HS-5 (cell line): ENCODE measurements around the gene FGFR3.

ENCODE experiments used
- DNase-seq: peaks from one replicate; pipeline ENCODE4 v3.0.0-alpha.2; 2012; ENCODE audit warnings: low read depth

Gene FGFR3

DNA sequence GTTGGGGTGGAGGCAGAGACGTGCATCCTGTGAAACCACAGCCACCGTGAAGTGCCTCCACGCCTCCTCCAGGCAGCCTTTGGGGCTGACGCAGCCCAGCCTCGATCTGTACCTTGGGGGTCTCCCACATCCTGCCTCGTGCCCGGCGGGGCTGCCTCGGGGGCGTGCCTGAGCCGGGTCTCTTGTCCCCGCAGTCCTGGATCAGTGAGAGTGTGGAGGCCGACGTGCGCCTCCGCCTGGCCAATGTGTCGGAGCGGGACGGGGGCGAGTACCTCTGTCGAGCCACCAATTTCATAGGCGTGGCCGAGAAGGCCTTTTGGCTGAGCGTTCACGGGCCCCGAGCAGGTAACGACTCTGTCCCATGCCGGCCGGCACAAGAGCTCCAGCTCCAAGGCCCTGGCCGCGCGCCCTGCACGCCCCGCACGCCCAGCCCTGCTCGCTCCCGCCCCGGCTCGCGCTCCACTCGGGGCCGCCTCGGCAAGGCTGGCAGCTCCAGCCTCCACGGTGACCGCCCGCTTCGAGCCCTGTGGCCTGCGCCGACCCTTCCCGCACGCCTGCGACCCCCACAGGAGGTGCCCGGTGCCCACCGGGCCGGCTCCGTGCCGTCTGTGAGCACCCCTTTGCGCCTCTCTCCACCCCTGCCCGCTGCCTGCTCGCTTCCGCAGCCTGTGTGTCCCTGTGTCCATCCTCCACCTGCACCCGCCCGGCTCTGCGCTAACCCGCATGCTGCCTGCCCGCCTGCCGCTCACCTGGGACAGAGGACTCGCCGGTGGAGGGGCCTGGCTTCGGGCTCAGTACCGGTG lies 9.8 kb downstream of the FGFR3 start:
- DNase-seq, result no peak

DNA sequence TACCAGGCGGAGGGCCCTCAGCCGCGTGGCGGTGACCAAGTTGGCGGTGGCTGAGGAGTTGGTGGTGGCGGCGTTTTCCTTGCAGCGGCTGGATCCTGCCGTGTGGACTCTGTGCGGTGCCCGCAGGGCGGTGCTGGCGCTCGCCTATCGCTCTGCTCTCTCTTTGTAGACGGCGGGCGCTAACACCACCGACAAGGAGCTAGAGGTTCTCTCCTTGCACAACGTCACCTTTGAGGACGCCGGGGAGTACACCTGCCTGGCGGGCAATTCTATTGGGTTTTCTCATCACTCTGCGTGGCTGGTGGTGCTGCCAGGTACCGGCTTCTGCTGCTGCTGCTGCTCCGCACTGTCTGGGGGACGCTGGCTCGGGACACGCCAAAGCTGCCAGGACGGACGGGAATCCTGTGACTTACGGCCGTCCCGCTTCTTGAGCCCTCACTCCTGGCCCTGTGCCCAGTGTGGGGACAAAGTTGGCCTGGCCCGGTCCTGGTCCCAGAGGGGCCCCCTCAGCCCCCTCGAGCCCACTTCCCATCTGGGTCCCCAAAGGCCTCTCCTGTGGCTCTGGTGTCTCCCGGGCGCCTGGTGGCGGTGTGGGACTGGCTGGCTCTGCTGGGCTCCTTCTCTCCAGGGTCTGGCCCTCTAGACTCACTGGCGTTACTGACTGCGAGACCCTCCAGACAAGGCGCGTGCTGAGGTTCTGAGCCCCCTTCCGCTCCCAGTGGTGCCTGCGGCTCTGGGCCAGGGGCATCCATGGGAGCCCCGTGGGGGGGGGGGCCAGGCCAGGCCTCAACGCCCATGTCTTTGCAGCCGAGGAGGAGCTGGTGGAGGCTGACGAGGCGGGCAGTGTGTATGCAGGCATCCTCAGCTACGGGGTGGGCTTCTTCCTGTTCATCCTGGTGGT lies 10.7 kb downstream of the FGFR3 start:
- DNase-seq, result no peak

DNA sequence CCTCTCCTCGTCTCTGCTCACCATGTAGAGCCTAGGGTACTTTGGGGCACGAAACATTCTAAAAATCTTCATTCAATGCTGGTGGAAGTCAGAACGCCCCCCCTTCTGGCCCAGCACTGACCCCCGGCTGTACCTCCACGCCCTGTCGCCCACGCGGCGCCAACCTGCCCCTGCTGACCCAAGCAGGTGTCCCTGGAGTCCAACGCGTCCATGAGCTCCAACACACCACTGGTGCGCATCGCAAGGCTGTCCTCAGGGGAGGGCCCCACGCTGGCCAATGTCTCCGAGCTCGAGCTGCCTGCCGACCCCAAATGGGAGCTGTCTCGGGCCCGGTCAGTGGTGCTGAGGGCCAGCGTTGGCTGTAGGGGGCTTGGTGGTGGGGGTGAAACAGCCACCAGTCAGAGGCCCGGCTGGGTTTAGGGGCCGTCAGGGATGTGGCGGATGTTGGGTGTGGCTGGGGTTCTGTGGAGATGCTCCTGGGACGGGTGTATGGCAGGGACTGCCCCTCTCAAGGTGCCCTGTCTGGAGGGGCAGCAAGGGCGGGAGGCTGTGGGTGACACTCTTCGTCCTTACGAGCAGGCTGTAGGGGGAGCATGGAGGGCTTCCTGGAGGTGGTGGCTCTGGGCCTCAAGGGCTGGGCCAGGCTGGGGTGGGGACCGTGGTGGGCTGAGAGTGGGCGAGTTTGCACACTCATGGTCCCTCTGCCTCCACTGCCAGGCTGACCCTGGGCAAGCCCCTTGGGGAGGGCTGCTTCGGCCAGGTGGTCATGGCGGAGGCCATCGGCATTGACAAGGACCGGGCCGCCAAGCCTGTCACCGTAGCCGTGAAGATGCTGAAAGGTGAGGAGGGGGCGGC lies 11.8 kb downstream of the FGFR3 start:
- DNase-seq, result no peak

DNA sequence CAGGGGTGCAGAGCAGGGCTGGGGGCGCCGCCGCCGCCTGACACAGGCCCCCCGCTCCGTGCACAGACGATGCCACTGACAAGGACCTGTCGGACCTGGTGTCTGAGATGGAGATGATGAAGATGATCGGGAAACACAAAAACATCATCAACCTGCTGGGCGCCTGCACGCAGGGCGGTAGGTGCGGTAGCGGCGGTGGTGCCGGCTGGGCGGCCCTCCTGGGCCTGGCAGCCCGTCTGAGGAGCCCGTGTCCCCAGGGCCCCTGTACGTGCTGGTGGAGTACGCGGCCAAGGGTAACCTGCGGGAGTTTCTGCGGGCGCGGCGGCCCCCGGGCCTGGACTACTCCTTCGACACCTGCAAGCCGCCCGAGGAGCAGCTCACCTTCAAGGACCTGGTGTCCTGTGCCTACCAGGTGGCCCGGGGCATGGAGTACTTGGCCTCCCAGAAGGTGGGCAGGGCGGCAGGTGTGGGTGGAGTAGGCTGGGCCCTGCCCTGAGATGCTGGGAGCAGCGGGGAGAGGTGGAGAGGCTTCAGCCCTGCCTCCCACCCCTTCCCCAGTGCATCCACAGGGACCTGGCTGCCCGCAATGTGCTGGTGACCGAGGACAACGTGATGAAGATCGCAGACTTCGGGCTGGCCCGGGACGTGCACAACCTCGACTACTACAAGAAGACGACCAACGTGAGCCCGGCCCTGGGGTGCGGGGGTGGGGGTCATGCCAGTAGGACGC lies 12.6 kb downstream of the FGFR3 start:
- no peak for DNase-seq

DNA sequence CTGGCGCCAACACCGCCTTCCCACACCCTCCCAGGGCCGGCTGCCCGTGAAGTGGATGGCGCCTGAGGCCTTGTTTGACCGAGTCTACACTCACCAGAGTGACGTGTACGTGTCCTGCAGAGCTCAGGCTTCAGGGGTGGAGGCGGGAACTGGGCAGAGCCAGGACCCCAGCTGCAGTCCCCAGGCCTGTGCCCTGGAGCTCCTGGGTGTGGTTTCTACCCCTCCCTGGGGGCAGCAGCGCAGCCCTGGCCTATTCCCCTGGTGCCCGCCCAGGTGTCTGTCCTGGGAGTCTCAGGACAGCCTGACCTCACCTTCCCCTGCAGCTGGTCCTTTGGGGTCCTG lies 13.1 kb downstream of the FGFR3 start:
- no peak for DNase-seq

DNA sequence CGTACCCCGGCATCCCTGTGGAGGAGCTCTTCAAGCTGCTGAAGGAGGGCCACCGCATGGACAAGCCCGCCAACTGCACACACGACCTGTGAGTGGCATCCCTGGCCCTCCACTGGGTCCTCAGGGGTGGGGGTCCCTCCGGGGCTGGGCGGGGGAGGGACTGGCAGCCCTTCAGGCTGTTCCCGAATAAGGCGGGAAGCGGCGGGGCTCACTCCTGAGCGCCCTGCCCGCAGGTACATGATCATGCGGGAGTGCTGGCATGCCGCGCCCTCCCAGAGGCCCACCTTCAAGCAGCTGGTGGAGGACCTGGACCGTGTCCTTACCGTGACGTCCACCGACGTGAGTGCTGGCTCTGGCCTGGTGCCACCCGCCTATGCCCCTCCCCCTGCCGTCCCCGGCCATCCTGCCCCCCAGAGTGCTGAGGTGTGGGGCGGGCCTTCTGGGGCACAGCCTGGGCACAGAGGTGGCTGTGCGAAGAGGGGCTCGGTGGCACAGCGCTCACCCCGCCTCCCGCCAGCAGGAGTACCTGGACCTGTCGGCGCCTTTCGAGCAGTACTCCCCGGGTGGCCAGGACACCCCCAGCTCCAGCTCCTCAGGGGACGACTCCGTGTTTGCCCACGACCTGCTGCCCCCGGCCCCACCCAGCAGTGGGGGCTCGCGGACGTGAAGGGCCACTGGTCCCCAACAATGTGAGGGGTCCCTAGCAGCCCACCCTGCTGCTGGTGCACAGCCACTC lies 13.7 kb downstream of the FGFR3 start:
- no peak for DNase-seq

DNA sequence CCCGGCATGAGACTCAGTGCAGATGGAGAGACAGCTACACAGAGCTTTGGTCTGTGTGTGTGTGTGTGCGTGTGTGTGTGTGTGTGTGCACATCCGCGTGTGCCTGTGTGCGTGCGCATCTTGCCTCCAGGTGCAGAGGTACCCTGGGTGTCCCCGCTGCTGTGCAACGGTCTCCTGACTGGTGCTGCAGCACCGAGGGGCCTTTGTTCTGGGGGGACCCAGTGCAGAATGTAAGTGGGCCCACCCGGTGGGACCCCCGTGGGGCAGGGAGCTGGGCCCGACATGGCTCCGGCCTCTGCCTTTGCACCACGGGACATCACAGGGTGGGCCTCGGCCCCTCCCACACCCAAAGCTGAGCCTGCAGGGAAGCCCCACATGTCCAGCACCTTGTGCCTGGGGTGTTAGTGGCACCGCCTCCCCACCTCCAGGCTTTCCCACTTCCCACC lies 14.3 kb downstream of the FGFR3 start:
- DNase-seq, result no peak

DNA sequence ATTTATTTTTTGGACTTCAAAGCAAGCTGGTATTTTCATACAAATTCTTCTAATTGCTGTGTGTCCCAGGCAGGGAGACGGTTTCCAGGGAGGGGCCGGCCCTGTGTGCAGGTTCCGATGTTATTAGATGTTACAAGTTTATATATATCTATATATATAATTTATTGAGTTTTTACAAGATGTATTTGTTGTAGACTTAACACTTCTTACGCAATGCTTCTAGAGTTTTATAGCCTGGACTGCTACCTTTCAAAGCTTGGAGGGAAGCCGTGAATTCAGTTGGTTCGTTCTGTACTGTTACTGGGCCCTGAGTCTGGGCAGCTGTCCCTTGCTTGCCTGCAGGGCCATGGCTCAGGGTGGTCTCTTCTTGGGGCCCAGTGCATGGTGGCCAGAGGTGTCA lies 15.3 kb downstream of the FGFR3 start:
- DNase-seq, result no peak

DNA sequence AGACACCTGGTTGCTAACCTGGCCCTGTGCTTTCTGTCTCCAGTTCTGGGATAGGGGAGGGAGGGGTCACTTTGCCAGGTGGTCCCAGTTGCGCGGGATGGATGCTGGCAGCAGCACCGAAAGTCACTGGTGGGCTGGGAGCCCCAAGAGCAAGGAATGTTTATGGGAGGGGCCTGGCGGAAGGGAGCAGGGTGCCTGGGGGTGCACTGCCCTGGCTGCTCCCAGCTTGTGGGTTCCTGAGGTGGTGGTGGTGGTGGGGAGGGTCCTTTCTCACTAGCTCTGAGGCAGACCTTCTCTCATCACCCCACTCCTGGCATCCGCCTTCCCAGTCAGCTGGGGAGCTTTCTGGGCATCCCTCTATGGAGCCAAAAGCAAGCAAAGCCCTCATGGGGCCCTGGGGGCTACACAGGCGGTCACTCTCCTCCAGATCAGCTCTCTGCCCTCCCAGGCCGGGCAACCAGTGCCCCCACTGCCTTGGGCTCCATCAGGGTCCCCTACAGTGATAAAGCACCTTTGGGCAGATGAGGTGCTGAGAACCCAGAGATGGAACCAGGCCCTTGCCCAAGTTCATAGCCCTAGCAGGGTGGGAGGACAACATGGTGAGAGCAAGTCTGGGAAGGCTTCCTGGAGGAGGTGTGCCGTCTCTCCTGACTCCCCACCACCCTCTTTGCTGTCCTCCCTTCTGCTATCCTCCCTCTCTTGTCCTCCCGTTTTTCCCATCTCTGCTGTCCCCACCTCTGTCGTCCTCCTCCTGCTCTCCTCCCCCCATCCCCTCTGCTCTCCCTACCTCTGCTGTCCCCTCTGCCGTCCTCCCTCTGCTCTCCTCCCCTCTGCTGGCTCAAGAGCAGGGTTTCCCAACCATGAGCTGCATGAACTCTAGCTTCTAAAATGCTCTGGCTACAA lies 16.0 kb downstream of the FGFR3 start:
- no peak for DNase-seq

DNA sequence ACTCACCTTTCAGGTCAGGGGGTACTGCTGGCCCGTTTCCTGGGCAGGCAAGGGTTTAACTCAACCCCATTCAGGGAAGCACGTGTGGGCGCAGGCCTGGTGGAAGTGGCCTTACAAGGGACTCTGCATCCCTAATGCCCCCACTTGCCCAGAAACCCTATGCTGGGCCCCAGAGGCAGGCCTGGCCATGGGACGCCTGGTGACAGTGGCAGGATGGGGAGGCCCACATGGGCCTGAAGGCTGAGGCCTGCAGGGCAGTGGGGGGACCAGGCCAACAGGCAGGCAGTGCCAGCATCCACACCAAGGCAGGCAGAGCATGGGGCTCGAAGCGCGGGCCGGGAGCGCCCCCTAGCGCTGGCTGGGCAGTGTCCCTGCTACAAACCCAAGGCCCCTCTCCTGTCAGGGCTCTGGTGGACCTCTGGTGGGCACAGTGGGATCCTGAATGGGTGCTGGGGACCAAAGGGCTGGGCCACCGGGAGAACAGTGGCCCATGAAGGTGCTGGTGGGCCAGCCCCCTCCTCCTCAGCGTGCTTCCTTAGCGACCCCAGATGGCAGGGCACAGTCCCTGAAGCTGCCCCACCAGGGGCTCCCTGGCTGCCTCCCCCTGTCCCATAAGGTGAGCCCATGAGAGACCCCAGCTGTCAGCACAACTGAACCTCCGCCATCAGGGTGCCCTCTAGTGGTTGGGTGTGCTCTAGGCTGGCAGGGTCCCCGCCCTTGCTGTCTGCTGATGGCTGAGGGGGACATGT lies 16.8 kb downstream of the FGFR3 start:
- no peak for DNase-seq

DNA sequence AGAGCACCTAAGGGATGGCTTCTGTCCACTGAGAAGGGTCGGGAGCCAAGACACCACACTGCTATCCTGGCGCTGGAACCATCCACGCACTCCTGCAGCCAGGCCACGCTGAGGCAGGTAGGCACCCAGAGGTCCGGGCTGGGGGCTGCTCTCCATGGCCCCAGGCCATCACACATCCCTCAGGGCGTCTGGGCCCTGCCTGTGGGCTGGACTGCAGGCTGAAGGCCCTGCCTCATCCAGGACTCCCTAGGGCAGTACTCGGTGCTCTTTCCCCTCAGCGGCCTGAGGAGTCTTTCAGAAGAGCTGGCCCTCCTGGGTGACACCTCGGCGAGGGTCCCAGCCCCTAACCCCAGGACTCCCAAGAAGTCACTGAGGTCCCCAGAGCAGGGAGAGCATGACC lies 17.7 kb downstream of the FGFR3 start:
- DNase-seq, result no peak

DNA sequence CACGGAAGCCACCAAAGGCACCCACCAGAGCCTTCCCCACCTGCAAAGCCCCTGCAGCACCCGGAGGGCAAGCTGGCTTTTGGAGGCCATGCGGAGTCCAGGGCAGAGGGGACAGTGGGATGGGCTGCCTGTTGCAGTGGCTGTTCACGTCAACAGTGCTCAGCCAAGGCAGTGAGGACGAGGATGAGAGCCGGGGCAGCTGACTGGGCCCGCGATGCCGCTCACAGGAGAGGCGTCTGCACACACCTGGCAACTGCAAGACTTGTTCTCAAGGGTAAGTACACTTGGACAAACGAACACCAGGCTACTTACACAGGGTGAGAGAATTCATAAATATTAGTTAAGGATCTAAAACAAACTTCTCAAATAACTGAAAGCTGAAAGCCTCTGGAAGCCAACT lies 19.6 kb downstream of the FGFR3 start:
- no peak for DNase-seq

DNA sequence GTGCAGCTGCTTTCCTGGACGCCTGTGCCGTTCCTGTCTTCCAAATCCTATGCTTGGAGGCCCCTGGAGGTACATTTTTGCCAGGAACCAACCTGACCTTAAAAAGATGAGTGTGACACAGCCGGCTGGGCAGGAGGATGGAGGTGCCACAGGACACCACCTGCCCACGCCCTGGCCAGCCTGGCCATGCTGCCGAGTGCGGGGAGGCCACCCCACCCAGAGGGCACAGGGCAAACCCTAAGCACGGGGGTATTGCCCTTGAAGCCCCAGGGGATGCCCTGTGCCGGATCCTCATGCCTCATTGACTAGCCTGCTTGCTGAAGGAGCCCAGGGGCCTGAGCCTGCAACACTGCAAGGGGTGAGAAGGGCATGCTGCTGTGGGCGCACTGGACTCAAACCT lies 20.1 kb downstream of the FGFR3 start:
- DNase-seq, result no peak

DNA sequence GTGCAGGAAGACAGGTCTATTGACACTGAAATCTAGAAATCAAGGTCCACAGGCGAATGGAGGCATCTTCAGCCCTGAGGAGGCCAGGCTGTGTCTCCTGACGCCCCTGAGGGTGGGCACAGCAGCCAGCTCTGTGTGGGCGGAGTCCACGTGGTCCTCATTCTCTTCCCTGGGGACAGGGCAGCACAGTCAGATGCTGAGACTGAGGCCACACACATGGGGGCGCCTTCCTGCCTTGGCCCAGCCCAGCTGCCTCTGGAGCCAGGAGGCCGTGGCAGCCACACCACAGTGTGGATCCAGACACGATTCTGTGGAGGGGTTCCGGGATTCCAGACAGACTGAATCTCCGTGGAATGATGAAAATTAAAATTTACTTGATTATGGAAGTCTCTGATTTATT lies 20.8 kb downstream of the FGFR3 start:
- no peak for DNase-seq

DNA sequence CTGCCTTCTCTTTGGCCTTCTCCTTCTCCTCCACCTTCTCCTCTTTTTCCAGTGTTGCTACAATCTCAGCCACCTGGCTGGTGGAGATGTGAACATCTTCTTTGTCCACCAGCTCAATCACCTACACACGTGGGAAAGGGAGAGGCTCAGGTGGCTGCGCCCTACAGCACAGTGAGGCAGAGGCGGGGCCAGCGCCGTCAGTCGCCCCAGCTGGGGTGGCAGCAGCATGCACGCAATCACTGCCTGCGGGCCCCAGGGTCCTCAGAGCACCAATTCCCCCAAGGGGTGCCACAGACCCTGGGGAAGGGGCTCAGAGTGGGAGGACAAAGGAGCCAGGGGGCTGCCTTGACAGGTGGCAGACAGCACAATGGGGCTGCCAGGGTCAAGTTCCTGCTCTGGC lies 21.4 kb downstream of the FGFR3 start:
- no peak for DNase-seq

DNA sequence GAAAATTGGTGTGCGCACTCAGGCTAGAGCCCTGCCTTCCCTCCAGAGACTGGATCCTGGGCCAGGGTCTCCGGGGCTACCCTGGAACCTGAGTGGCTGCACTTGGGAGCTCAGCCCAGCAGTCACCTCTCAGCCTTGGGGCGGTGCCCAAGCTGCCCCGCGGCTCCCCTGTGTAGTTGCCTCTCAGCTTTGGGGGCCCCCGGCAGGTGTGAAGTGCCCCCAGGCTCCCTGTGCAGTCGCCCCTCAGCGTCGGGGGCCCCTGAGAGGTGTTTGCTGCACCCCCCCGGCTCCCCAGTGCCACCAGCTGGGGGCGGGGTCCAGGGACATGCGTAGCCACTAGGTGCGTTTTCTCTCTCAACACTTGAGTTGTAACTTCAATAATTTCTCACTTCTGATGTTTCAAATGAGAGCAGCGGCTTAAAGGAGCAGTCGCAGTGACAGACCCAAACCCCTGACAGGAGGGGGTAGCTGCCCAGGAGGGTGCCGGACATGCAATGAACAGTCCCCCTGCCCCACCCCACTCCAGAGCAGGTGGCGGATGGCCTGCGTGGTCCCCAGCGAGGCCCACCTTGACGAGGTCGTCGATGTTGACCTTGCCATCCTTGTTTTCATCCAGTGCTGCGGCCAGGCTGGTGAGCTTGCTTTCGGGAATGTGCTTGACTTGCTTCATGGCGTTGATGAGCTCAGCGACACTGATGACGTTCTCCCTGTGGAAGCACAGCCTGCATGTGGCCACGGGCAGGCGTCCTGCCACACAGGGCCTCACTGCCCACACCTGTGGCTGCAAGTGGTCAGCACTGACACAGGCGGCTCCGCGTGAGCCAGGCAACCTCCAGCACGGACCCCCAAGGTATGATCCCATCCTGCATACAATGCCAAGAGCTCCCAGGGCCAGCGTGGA lies 22.3 kb downstream of the FGFR3 start:
- DNase-seq, result no peak

DNA sequence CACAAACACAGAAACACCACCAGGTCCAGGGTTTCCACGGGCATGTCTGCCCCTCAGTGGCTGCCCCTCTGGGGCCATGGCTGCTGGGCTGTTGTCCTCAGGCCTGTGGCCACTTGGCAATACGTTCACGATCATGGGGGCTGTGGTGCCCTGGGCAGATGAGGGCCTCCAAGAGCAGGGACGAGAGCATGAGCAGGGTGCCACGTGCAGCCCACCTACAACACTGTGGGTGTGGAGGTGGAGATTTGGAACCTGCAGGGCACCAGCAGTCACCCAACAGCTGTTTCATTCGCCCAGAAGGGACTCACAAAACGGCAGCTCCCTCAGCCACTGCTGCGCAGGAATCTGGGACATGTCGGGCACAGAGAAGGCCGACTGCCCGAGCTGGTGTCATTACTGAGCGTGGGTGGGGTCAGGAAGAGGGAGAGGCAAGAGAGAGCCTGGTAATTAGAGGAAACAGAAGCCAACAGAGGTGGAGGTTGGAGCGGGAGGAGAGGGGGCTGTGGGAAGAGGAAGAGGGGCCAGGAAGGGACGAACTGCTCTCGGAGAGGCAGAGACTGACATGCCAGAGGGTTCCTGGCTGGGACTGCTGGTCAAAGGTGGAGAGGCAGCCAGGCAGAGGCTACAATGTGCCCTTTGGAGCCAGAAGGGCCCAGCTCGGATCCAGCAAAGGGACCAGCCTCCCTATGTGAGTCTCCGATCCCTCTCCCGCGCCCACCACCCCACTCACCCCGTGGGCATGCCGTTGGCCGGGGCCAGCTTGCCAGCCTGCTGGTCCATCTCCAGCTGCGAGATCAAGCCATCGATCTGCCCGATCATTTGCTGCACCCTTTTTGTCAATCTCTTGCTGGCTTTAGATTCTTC lies 23.1 kb downstream of the FGFR3 start:
- DNase-seq, result no peak
